Right renal pelvis (tissue), 4 donors: Measurements from ENCODE around the gene CDH15. TPM values are rescaled to one million over a fixed set of nuclear protein-coding genes. Genes with fewer than 3 reads are reported as not detected.
A peak's percentile ranks its signal among the peaks of the same experiment; 100 is the strongest.
"Not testable (repeated sequence)": the region's sequence is repeated elsewhere in the genome, so short reads cannot be mapped to it uniquely, and the experiment has no call there.

ENCODE experiments used
- DNase-seq, 4 donors: peaks; one replicate each; pipeline ENCODE4 v3.0.0-alpha.2; 2013; ENCODE audit warnings: low read depth in 4 of 4, low spot score in 3 of 4, missing footprints in 1 of 4
- polyA plus RNA-seq, 4 donors: library from polyadenylated mRNA; unstranded; fragments of 120-200 nt; gene quantifications; one replicate each; pipeline ENCODE4 v1.2.1, GENCODE V29; 2013; ENCODE audit not compliant: insufficient read length in 4 of 4

Gene CDH15
- polyA plus RNA-seq, 4 donors, result 1.6 to 3.1 (median 1.8) TPM

- no peak for DNase-seq
These were observed 47.8 kb downstream of the CDH15 start for GRCh38 chr16:89219365-89219764.

GRCh38 chr16:89221604-89222003 lies 50.1 kb downstream of the CDH15 start:
- DNase-seq, result no peak

- DNase-seq, result no peak
These were observed 51.4 kb downstream of the CDH15 start for GRCh38 chr16:89222931-89223330.

- DNase-seq, result no peak
These were observed 53.1 kb downstream of the CDH15 start for GRCh38 chr16:89224665-89225064.

GRCh38 chr16:89230255-89230654 lies 58.7 kb downstream of the CDH15 start:
- no peak for DNase-seq

GRCh38 chr16:89232107-89232506 lies 60.6 kb downstream of the CDH15 start:
- DNase-seq, result no peak

- DNase-seq, result no peak
These were observed 62.3 kb downstream of the CDH15 start for GRCh38 chr16:89233678-89234490.

- no peak for DNase-seq
These were observed 66.2 kb downstream of the CDH15 start for GRCh38 chr16:89237733-89238132.

GRCh38 chr16:89241187-89242007 lies 69.8 kb downstream of the CDH15 start:
- peak in 2 of 4 donors; percentile 42 to 68 for DNase-seq

- no peak for DNase-seq
These were observed 71.2 kb downstream of the CDH15 start for GRCh38 chr16:89242795-89243200.

- no peak for DNase-seq
These were observed 72.1 kb downstream of the CDH15 start for GRCh38 chr16:89243664-89244063.

- not testable (repeated sequence) for DNase-seq
These were observed 72.7 kb downstream of the CDH15 start for GRCh38 chr16:89244264-89244663.

GRCh38 chr16:89244754-89245153 lies 73.2 kb downstream of the CDH15 start:
- no peak for DNase-seq

Other genes starting within 250 kb of the CDH15 start
- 1 to 10 TPM; 2.4 to 3.3 (median 2.8) TPM for gene CBFA2T3, start 194.5 kb upstream of the CDH15 start, polyA plus RNA-seq
- gene ACSF3, start 77.9 kb upstream of the CDH15 start, polyA plus RNA-seq, result 10 to 100 TPM; 30.4 to 35.7 (median 31.4) TPM
- under 1 TPM; 0.17 to 0.57 (median 0.50) TPM for gene SLC22A31, start 28.8 kb downstream of the CDH15 start, polyA plus RNA-seq
- 1 to 10 TPM; 4.9 to 6.3 (median 6.2) TPM for gene ZNF778, start 46.0 kb downstream of the CDH15 start, polyA plus RNA-seq